Measurements from ENCODE around the gene PLAAT5.
"Not testable (repeated sequence)": the region's sequence is repeated elsewhere in the genome, so short reads cannot be mapped to it uniquely, and the experiment has no call there.

Gene PLAAT5

GRCh38 chr11:63490551-63491239 lies at the start of gene PLAAT5:
TSS of gene PLAAT5 (minus strand) at chr11:63491167. CDS start at chr11:63491034, 133 bp downstream.
- no peak for DNase-seq

- no peak for DNase-seq
Observed at GRCh38 chr11:63537293-63538101, 46.5 kb upstream of the PLAAT5 start.

GRCh38 chr11:63536669-63537292 lies 45.8 kb upstream of the PLAAT5 start, which contains the start of gene PLAAT4:
TSS of gene PLAAT4 (plus strand) at chr11:63536808. CDS start at chr11:63536869, 61 bp downstream.
- DNase-seq = no peak

- DNase-seq = no peak
Observed at GRCh38 chr11:63535734-63536133, 44.8 kb upstream of the PLAAT5 start.

GRCh38 chr11:63534895-63535461 lies 44.0 kb upstream of the PLAAT5 start:
- no peak for DNase-seq

- no peak for DNase-seq
Observed at GRCh38 chr11:63534076-63534475, 43.1 kb upstream of the PLAAT5 start.

- DNase-seq = no peak
Observed at GRCh38 chr11:63532799-63533475, 42.0 kb upstream of the PLAAT5 start.

- no peak for DNase-seq
Observed at GRCh38 chr11:63532117-63532516, 41.1 kb upstream of the PLAAT5 start.

GRCh38 chr11:63531074-63531792 lies 40.3 kb upstream of the PLAAT5 start:
- not testable (repeated sequence) for DNase-seq

GRCh38 chr11:63530021-63530420 lies 39.1 kb upstream of the PLAAT5 start:
- DNase-seq = no peak

- not testable (repeated sequence) for DNase-seq
Observed at GRCh38 chr11:63529373-63529772, 38.4 kb upstream of the PLAAT5 start.

GRCh38 chr11:63528729-63529278 lies 37.8 kb upstream of the PLAAT5 start:
- not testable (repeated sequence) for DNase-seq

- not testable (repeated sequence) for DNase-seq
Observed at GRCh38 chr11:63528156-63528555, 37.2 kb upstream of the PLAAT5 start.

- no peak for DNase-seq
Observed at GRCh38 chr11:63527667-63528066, 36.7 kb upstream of the PLAAT5 start.

- no peak for DNase-seq
Observed at GRCh38 chr11:63523151-63523550, 32.2 kb upstream of the PLAAT5 start.

- no peak for DNase-seq
Observed at GRCh38 chr11:63521896-63522295, 30.9 kb upstream of the PLAAT5 start.

- DNase-seq = no peak
Observed at GRCh38 chr11:63520606-63521170, 29.7 kb upstream of the PLAAT5 start.

GRCh38 chr11:63518548-63518947 lies 27.6 kb upstream of the PLAAT5 start:
- DNase-seq = no peak

- no peak for DNase-seq
Observed at GRCh38 chr11:63517156-63517555, 26.2 kb upstream of the PLAAT5 start.

- DNase-seq = no peak
Observed at GRCh38 chr11:63516109-63516508, 25.1 kb upstream of the PLAAT5 start.

- DNase-seq = no peak
Observed at GRCh38 chr11:63512816-63513215, 21.8 kb upstream of the PLAAT5 start.
